GM23338 (cell line): ENCODE data around the gene B4GALT6. TPM values are rescaled to one million over a fixed set of nuclear protein-coding genes. Genes with fewer than 3 reads are reported as not detected.
A peak's percentile ranks its signal among the peaks of the same experiment; 100 is the strongest.

ENCODE experiments used
- ATAC-seq: fragments of 200-7000 bp; cut with Tn5 transposase; 3 replicates; pipeline ENCODE4 v1.9.1; 2020
- DNase-seq: peaks from one replicate; pipeline ENCODE4 v3.0.0-alpha.2; 2015; ENCODE audit warnings: low spot score
- H2AFZ ChIP-seq: fragments of 200-600 bp; sonication (generic); 2 replicates; pipeline ENCODE4 v1.8.0; 2016; ENCODE audit warnings: antibody characterized with exemption, mild to moderate bottlenecking, moderate library complexity
- H3F3A ChIP-seq: fragments of 200-600 bp; sonication (generic); replicated peaks from 2 replicates; pipeline ENCODE4 v1.8.0; 2017; ENCODE audit warnings: antibody characterized with exemption, mixed run types, low read depth
- H3K27ac ChIP-seq: fragments of 200-600 bp; sonication (generic); 2 replicates; pipeline ENCODE4 v1.6.1; 2016; ENCODE audit warnings: low read depth
- H3K27me3 ChIP-seq: fragments of 200-600 bp; sonication (generic); 2 replicates; pipeline ENCODE4 v1.8.0; 2016; ENCODE audit warnings: mild to moderate bottlenecking, mixed run types, moderate library complexity; ENCODE audit not compliant: insufficient read depth
- H3K36me3 ChIP-seq: fragments of 200-600 bp; sonication (generic); 2 replicates; pipeline ENCODE4 v1.8.0; 2016; ENCODE audit warnings: mild to moderate bottlenecking; ENCODE audit not compliant: insufficient read depth
- H3K4me1 ChIP-seq: fragments of 200-600 bp; sonication (generic); 2 replicates; pipeline ENCODE4 v1.8.0; 2016; ENCODE audit warnings: mild to moderate bottlenecking, moderate library complexity; ENCODE audit not compliant: insufficient read depth
- H3K4me2 ChIP-seq: fragments of 200-600 bp; sonication (generic); 2 replicates; pipeline ENCODE4 v1.7.1; 2017; ENCODE audit warnings: mixed run types
- H3K4me3 ChIP-seq: fragments of 200-600 bp; sonication (generic); 2 replicates; pipeline ENCODE4 v1.6.1; 2016; ENCODE audit warnings: mixed run types
- H3K79me2 ChIP-seq: fragments of 200-600 bp; sonication (generic); replicated peaks from 2 replicates; pipeline ENCODE4 v1.8.0; 2017; ENCODE audit warnings: mild to moderate bottlenecking; ENCODE audit not compliant: insufficient read depth
- H3K9me2 ChIP-seq: fragments of 200-600 bp; sonication (generic); 2 replicates; pipeline ENCODE4 v1.8.0; 2017; ENCODE audit not compliant: insufficient read depth
- H4K20me1 ChIP-seq: fragments of 200-600 bp; sonication (generic); replicated peaks from 2 replicates; pipeline ENCODE4 v1.8.0; 2017; ENCODE audit warnings: mild to moderate bottlenecking; ENCODE audit not compliant: insufficient read depth
- H3K27ac Mint-ChIP-seq: 2 replicates; pipeline ENCODE4 v1.8.0; 2020; ENCODE audit warnings: inconsistent platforms, mild to moderate bottlenecking, moderate library complexity, mixed read lengths
- H3K27me3 Mint-ChIP-seq: 3 replicates; pipeline ENCODE4 v1.8.0; 2022; ENCODE audit warnings: low read depth, mild to moderate bottlenecking, moderate library complexity, mixed read lengths, inconsistent platforms; ENCODE audit not compliant: insufficient read depth, poor library complexity
- H3K36me3 Mint-ChIP-seq: 3 replicates; pipeline ENCODE4 v1.8.0; 2021; ENCODE audit warnings: low read depth, mild to moderate bottlenecking, inconsistent platforms, moderate library complexity, mixed read lengths
- H3K4me1 Mint-ChIP-seq: 3 replicates; pipeline ENCODE4 v1.8.0; 2020; ENCODE audit warnings: mild to moderate bottlenecking, inconsistent platforms, mixed read lengths
- H3K4me3 Mint-ChIP-seq: 3 replicates; pipeline ENCODE4 v1.8.0; 2021; ENCODE audit warnings: moderate library complexity, mild to moderate bottlenecking, inconsistent platforms, mixed read lengths
- H3K9me3 Mint-ChIP-seq: 3 replicates; pipeline ENCODE4 v1.8.0; 2020; ENCODE audit warnings: moderate library complexity, mild to moderate bottlenecking, inconsistent platforms, mixed read lengths
- CREB1 ChIP-seq: fragments of 250-450 bp; sonication (Bioruptor Pico); IDR thresholded peaks from 2 replicates; pipeline ENCODE4 v1.5.0; 2020; ENCODE audit warnings: low read depth, mild to moderate bottlenecking, moderate library complexity
- CTCF ChIP-seq, 2 experiments: fragments of 200-600 bp in 1 of 2; sonication (generic) in 1 of 2; conservative IDR thresholded peaks; 2 replicates each; pipeline versions ENCODE4 v1.5.1 to v1.6.1; 2016 to 2017; ENCODE audit warnings: antibody characterized with exemption in 2 of 2, low read depth in 2 of 2, mild to moderate bottlenecking in 2 of 2, moderate library complexity in 1 of 2
- ETS1 ChIP-seq: IDR thresholded peaks from 2 replicates; pipeline ENCODE4 v1.6.1; 2016; ENCODE audit warnings: antibody characterized with exemption
- EZH2 ChIP-seq: fragments of 200-600 bp; sonication (generic); IDR thresholded peaks from one replicate; pipeline ENCODE4 v1.8.0; 2017; ENCODE audit warnings: antibody characterized with exemption, mild to moderate bottlenecking, low read depth; ENCODE audit not compliant: unreplicated experiment
- EZH2phosphoT487 ChIP-seq: fragments of 200-600 bp; sonication (generic); IDR thresholded peaks from one replicate; pipeline ENCODE4 v1.8.1; 2018; ENCODE audit warnings: antibody characterized with exemption; ENCODE audit not compliant: unreplicated experiment
- NANOG ChIP-seq: IDR thresholded peaks from 2 replicates; pipeline ENCODE4 v1.6.1; 2016; ENCODE audit warnings: antibody characterized with exemption, borderline replicate concordance
- POLR2AphosphoS5 ChIP-seq: IDR thresholded peaks from 2 replicates; pipeline ENCODE4 v1.6.1; 2016; ENCODE audit warnings: antibody characterized with exemption, low read depth
- STAT1 ChIP-seq: IDR thresholded peaks from one replicate; pipeline ENCODE4 v1.6.1; 2016; ENCODE audit warnings: antibody characterized with exemption; ENCODE audit not compliant: unreplicated experiment
- ZNF114 ChIP-seq: fragments of 250-450 bp; sonication (Bioruptor Pico); IDR thresholded peaks from 2 replicates; pipeline ENCODE4 v1.5.0; 2020; ENCODE audit warnings: mild to moderate bottlenecking, moderate library complexity
- ZNF331 ChIP-seq: fragments of 250-450 bp; sonication (Bioruptor Pico); IDR thresholded peaks from 2 replicates; pipeline ENCODE4 v1.5.0; 2020; ENCODE audit warnings: low read depth, mild to moderate bottlenecking, moderate library complexity
- ZNF462 ChIP-seq: fragments of 250-450 bp; sonication (Bioruptor Pico); IDR thresholded peaks from 2 replicates; pipeline ENCODE4 v1.5.0; 2020; ENCODE audit warnings: mild to moderate bottlenecking, moderate library complexity
- polyA plus RNA-seq: library from polyadenylated mRNA; unstranded; fragments of >200 nt; fragmentation: Nextera tagmentation; extraction: Ambion mirVana; gene quantifications from 2 replicates; pipeline ENCODE4 v1.2.1, GENCODE V29; 2016
- total RNA-seq: library from RNA; depleted of rRNA; stranded (reverse); fragments of >200 nt; shearing (Covaris generic); gene quantifications from 2 replicates; pipeline ENCODE4 v1.2.3, GENCODE V29; 2014

The B4GALT6 gene
- total and polyA plus RNA-seq, 2 experiments from 2014 or later: 14.8 to 33.8 TPM

- TF ChIP-seq ZNF462 (CRISPR knock-in tag): no peak
- TF ChIP-seq ZNF114 (CRISPR knock-in tag): no peak
- no peak for TF ChIP-seq ETS1
- no peak for TF ChIP-seq CREB1 (CRISPR knock-in tag)
- no peak for TF ChIP-seq NANOG
- TF ChIP-seq STAT1: no peak
These were observed 23.4 kb upstream of the B4GALT6 start (continued) for GRCh38 chr18:31707815-31708214.

- H3K27me3 ChIP-seq: no peaks in the 10 kb centered on the region
- DNase-seq: no peak
- H3K36me3 ChIP-seq: no peaks in the 10 kb centered on the region
- 0 out of 2 replicates have a peak overlapping the region, but pooled peaks have one; percentile 6 for H3K4me2 ChIP-seq
- no peak overlapping the region for H3K4me3 ChIP-seq
- no peaks in the 10 kb centered on the region for H3F3A ChIP-seq
- H4K20me1 ChIP-seq: no peaks in the 10 kb centered on the region
- H3K4me1 Mint-ChIP-seq: peaks cover 16% of the 10 kb centered on the region
- peak overlapping the region; percentile 58; the same call in 1 of the 2 replicates for H3K27ac ChIP-seq
- peaks cover 11% of the 10 kb centered on the region for H3K36me3 Mint-ChIP-seq
- H3K79me2 ChIP-seq: no peaks in the 10 kb centered on the region
- no peak overlapping the region for H3K4me3 Mint-ChIP-seq
- peaks cover 21% of the 10 kb centered on the region for H3K4me1 ChIP-seq
- peaks cover 11% of the 10 kb centered on the region for H3K9me3 Mint-ChIP-seq
- H3K27ac Mint-ChIP-seq: peak overlapping the region; percentile 54
- peak overlapping the region; percentile 89 for H2AFZ ChIP-seq
- H3K9me2 ChIP-seq: no peaks in the 10 kb centered on the region
- H3K27me3 Mint-ChIP-seq: peaks cover 6% of the 10 kb centered on the region
- ATAC-seq: no peak
- TF ChIP-seq EZH2phosphoT487 (no peak), POLR2AphosphoS5 (no peak), EZH2 (no peak), CTCF (conservative IDR thresholded peaks at IDR 0.05; ENCODE audit: low read depth in 2 of 2) (no peak), ZNF331 (no peak)
These were observed 18.1 kb upstream of the B4GALT6 start for GRCh38 chr18:31702449-31702848.
